ENCODE results near the gene EIF2S2.

The EIF2S2 gene

GRCh38 chr20:34089655-34090345 is 22.2 kb downstream of the EIF2S2 start:
- in situ Hi-C loops (cut with MboI; ENCODE audit: low pct_unique_long_range_greater_than_20kb, low sequenced_read_pairs, unreplicated experiment): no loop called here
- no peak for TF ChIP-seq CTCF (IDR thresholded peaks at IDR 0.05; ENCODE audit: extremely low read depth, insufficient read depth, missing control alignments)
- no peak for DNase-seq (ENCODE audit: low spot score)

GRCh38 chr20:34089175-34089479 is 22.9 kb downstream of the EIF2S2 start:
- no peak for DNase-seq (ENCODE audit: low spot score)
- no peak for TF ChIP-seq CTCF (IDR thresholded peaks at IDR 0.05; ENCODE audit: extremely low read depth, insufficient read depth, missing control alignments)
- in situ Hi-C loops (cut with MboI; ENCODE audit: low pct_unique_long_range_greater_than_20kb, low sequenced_read_pairs, unreplicated experiment): no loop called here

GRCh38 chr20:34088305-34089174 is 23.5 kb downstream of the EIF2S2 start:
- no peak for DNase-seq (ENCODE audit: low spot score)
- TF ChIP-seq CTCF (IDR thresholded peaks at IDR 0.05; ENCODE audit: extremely low read depth, insufficient read depth, missing control alignments): no peak
- in situ Hi-C loops (cut with MboI; ENCODE audit: low pct_unique_long_range_greater_than_20kb, low sequenced_read_pairs, unreplicated experiment): no loop called here

- in situ Hi-C loops (cut with MboI; ENCODE audit: low pct_unique_long_range_greater_than_20kb, low sequenced_read_pairs, unreplicated experiment): no loop called here
- DNase-seq (ENCODE audit: low spot score): no peak
- TF ChIP-seq CTCF (IDR thresholded peaks at IDR 0.05; ENCODE audit: extremely low read depth, insufficient read depth, missing control alignments): no peak
These were observed 26.5 kb downstream of the EIF2S2 start for GRCh38 chr20:34085544-34086040.

- no peak for TF ChIP-seq CTCF (IDR thresholded peaks at IDR 0.05; ENCODE audit: extremely low read depth, insufficient read depth, missing control alignments)
- in situ Hi-C loops (cut with MboI; ENCODE audit: low pct_unique_long_range_greater_than_20kb, low sequenced_read_pairs, unreplicated experiment): no loop called here
These were observed 27.7 kb downstream of the EIF2S2 start for GRCh38 chr20:34084227-34084923.

DNA sequence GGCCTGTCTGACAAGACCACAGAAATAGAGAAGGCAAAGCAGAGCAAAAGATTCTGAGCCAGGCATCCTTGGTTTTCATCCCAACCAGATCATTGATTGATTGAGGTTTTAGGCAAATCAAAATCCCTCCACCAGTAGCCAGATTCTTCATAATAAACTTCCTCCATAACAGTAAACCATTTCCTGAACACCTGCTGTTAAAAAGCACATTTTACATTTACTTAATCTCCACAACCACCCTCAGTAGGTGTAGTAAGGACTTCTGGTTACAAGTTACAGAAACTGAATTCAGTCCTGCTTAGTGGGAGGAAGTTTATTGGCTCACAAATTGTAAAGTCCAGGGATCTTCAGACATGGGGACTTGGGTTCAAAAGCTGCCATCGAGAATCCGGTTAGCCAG is 28.3 kb downstream of the EIF2S2 start:
- in situ Hi-C loops (cut with MboI; ENCODE audit: low pct_unique_long_range_greater_than_20kb, low sequenced_read_pairs, unreplicated experiment): no loop called here
- no peak for TF ChIP-seq CTCF (IDR thresholded peaks at IDR 0.05; ENCODE audit: extremely low read depth, insufficient read depth, missing control alignments)
- DNase-seq (ENCODE audit: low spot score): no peak

More at GRCh38 chr20:34084227-34084923, 27.7 kb downstream of the EIF2S2 start:
- no peak for DNase-seq (ENCODE audit: low spot score)
